DOHH2 (cell line): ENCODE measurements around the gene SHROOM2.

Source experiments
- H3F3A ChIP-seq: fragments of 200-600 bp; sonication (generic), shearing (Covaris generic); 2 replicates; pipeline ENCODE4 v1.6.0; 2016; ENCODE audit warnings: antibody characterized with exemption, mild to moderate bottlenecking; ENCODE audit not compliant: control insufficient read depth, insufficient read depth
- H3K27ac ChIP-seq: fragments of 200-600 bp; sonication (generic); 2 replicates; pipeline ENCODE4 v1.5.1; 2014; ENCODE audit warnings: low read depth, mild to moderate bottlenecking, low read length, moderate library complexity
- H3K27me3 ChIP-seq: fragments of 200-600 bp; sonication (generic); 2 replicates; pipeline ENCODE4 v1.6.1; 2014; ENCODE audit warnings: mild to moderate bottlenecking, low read length, mixed read lengths; ENCODE audit not compliant: control insufficient read depth
- H3K36me3 ChIP-seq: fragments of 200-600 bp; sonication (generic); 2 replicates; pipeline ENCODE4 v1.6.1; 2014; ENCODE audit warnings: mild to moderate bottlenecking, low read length, moderate library complexity, mixed read lengths; ENCODE audit not compliant: control insufficient read depth
- H3K4me1 ChIP-seq: fragments of 200-600 bp; sonication (generic); 2 replicates; pipeline ENCODE4 v1.6.1; 2014; ENCODE audit warnings: mild to moderate bottlenecking, low read length, mixed read lengths; ENCODE audit not compliant: control insufficient read depth
- H3K4me2 ChIP-seq: fragments of 200-600 bp; sonication (generic); 2 replicates; pipeline ENCODE4 v1.6.0; 2014; ENCODE audit warnings: mild to moderate bottlenecking, low read length, moderate library complexity
- H3K4me3 ChIP-seq: fragments of 200-600 bp; sonication (generic); 2 replicates; pipeline ENCODE4 v1.5.1; 2014; ENCODE audit warnings: mild to moderate bottlenecking, low read length, mixed read lengths
- H3K79me2 ChIP-seq: fragments of 200-600 bp; sonication (generic); 2 replicates; pipeline ENCODE4 v1.6.1; 2014; ENCODE audit warnings: mild to moderate bottlenecking, low read length, mixed read lengths; ENCODE audit not compliant: control insufficient read depth
- H3K9me2 ChIP-seq: fragments of 200-600 bp; sonication (generic); replicated peaks from 2 replicates; pipeline ENCODE4 v1.6.1; 2014; ENCODE audit warnings: mild to moderate bottlenecking, low read length, mixed read lengths; ENCODE audit not compliant: control insufficient read depth
- H3K9me3 ChIP-seq: fragments of 200-600 bp; sonication (generic); 2 replicates; pipeline ENCODE4 v1.6.1; 2014; ENCODE audit warnings: antibody characterized with exemption, low read length, mixed read lengths; ENCODE audit not compliant: control insufficient read depth, insufficient read depth
- H4K20me1 ChIP-seq: fragments of 200-600 bp; sonication (generic); 2 replicates; pipeline ENCODE4 v1.6.0; 2014; ENCODE audit warnings: low read depth, mild to moderate bottlenecking, antibody characterized with exemption, low read length, moderate library complexity; ENCODE audit not compliant: control insufficient read depth, insufficient read depth
- EZH2phosphoT487 ChIP-seq: fragments of 200-600 bp; sonication (generic); IDR thresholded peaks from 2 replicates; pipeline ENCODE4 v1.6.1; 2017; ENCODE audit warnings: borderline replicate concordance, mild to moderate bottlenecking, antibody characterized with exemption, low read length, moderate library complexity, mixed read lengths
- TF ChIP-seq, protein P1 (sequence below): fragments of 200-600 bp; sonication (generic); IDR thresholded peaks from one replicate; pipeline ENCODE4 v1.5.1; 2014; ENCODE audit warnings: antibody characterized with exemption, mild to moderate bottlenecking, low read depth, low read length; ENCODE audit not compliant: poor library complexity, severe bottlenecking

The SHROOM2 gene

DNA sequence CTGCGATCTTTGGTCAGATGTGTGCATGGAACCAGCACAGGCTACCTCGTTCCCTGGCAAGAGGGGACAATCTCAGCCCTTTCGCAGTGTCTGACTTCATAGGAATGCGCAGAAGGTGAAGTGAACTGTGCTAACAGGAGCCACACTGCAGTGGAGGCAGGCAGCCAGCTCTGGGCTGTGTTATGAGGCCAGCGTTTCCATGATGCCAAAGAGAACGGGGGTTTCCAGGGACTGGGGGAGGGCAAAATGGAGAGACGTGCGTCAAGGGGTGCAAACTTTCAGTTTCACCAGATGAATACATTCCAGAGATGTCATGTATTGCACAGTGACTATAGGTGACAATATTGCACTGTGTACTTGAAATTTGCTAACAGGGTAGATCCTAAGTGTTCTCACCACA lies 211.3 kb downstream of the SHROOM2 start:
- H3K9me3 ChIP-seq: no peaks in the 10 kb centered on the region
- no peaks in the 10 kb centered on the region for H3K79me2 ChIP-seq
- H3K36me3 ChIP-seq: no peaks in the 10 kb centered on the region
- H3K27me3 ChIP-seq: no peaks in the 10 kb centered on the region
- no peak overlapping the region for H3K4me3 ChIP-seq
- H3K27ac ChIP-seq: no peak overlapping the region
- no peak overlapping the region for H3K4me2 ChIP-seq
- TF ChIP-seq, protein P1, sequence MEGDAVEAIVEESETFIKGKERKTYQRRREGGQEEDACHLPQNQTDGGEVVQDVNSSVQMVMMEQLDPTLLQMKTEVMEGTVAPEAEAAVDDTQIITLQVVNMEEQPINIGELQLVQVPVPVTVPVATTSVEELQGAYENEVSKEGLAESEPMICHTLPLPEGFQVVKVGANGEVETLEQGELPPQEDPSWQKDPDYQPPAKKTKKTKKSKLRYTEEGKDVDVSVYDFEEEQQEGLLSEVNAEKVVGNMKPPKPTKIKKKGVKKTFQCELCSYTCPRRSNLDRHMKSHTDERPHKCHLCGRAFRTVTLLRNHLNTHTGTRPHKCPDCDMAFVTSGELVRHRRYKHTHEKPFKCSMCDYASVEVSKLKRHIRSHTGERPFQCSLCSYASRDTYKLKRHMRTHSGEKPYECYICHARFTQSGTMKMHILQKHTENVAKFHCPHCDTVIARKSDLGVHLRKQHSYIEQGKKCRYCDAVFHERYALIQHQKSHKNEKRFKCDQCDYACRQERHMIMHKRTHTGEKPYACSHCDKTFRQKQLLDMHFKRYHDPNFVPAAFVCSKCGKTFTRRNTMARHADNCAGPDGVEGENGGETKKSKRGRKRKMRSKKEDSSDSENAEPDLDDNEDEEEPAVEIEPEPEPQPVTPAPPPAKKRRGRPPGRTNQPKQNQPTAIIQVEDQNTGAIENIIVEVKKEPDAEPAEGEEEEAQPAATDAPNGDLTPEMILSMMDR: no peak
- no peak for TF ChIP-seq EZH2phosphoT487
- peaks cover 8% of the 10 kb centered on the region for H3K4me1 ChIP-seq
- no peaks in the 10 kb centered on the region for H3F3A ChIP-seq
- no peaks in the 10 kb centered on the region for H3K9me2 ChIP-seq
- no peaks in the 10 kb centered on the region for H4K20me1 ChIP-seq
